Hematopoietic multipotent progenitor cell treated with erythropoietin and hydrocortisone succinate and interleukin-3 and kit ligand, for 6 days (in vitro differentiated cells): ENCODE results near the gene PSMC1.
"Not testable (repeated sequence)": the region's sequence is repeated elsewhere in the genome, so short reads cannot be mapped to it uniquely, and the experiment has no call there.

Experiments used
- DNase-seq: peaks from one replicate; pipeline ENCODE4 v3.0.0-alpha.2; 2015

Gene PSMC1

DNA sequence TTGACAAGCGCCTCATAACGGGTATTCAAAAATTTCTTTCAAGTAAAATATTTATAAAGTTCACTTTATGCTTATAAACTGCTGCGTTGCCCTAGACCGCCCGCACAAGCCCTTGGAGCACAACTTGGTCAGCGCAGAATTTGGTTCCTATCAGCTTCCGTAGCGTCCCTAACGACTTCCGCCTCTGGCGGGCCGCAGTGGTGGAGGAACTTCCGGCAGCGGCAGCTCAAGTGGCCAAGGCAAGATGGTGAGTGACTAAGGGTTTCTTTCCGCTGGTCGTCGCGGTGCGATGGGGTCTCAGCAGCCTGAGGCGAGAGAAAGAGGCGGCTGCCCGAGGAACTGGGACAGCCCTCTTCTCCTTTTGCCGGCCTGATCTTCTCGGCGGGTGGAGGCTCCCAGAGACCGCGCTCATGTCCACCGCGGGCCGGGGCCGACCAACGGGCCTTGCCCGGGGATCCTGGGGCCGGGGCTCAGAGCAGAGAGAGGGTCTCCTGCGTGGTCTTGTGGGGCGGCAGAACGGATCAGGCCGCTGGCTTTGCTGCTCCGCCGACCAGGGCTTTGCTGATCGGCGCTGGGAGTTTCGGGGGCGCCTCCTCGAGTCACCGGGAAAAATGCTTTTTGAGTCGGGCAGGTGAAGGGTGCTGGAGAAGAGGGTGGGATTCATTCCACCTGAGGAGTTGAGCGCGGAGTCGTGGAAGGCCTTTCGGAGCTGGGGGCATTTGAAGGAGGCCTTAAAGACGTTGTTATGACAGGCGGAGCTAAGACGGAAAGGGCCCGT is at the start of gene PSMC1:
TSS of gene PSMC1 (plus strand) at position 200 of the 778 bp plus-strand sequence. CDS start at position 245, 45 bp downstream.
- DNase-seq = peak; percentile 97

DNA sequence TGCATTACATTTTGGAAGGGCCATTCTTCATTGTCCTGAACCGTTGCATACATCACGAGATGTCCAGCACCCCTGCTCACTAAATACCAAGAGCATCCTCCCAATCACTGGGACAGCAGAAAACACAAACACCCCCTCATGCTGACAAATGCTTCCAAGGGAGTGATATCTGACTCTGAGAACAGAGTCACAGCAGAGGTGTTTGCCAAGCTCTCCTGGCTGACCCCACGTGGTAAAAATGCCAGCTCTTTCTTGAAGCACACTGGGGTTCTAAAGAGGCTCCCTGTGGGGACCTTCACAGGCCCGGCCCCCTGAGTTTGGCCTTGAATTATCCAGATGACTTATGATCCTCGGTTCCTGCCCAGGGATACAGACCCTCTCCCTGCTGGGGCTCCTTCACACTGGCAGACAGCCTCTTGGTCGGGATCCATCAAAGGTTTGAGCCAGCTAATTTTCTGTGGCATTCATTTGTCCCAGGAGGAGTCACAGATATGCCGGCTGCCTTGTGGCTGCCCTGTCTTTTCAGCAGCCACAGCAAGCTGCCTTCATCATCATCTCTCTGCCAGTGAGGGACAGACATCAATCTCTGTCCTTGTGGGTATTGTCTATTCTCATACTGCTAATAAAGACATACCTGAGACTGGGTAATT is 43.1 kb upstream of the PSMC1 start:
- no peak for DNase-seq

DNA sequence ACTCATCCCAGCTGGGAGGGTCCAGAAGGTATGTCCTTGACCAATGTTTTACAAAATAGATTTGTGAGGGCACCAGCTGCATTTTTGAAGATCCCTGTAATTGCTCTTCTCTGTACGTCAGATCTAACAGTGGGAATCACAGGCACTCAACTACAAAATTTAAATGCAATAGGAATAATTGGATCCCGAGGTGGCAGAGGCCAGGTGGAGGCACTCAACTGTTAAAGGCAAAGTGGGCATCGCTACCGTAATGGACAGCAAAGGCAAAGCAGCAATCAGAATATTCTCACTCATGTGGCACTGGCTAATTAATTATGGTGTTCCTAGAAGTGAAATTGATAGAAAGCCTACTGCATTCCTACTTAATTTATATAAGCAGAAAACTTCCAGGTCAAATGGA is 27.9 kb upstream of the PSMC1 start:
- no peak for DNase-seq

DNA sequence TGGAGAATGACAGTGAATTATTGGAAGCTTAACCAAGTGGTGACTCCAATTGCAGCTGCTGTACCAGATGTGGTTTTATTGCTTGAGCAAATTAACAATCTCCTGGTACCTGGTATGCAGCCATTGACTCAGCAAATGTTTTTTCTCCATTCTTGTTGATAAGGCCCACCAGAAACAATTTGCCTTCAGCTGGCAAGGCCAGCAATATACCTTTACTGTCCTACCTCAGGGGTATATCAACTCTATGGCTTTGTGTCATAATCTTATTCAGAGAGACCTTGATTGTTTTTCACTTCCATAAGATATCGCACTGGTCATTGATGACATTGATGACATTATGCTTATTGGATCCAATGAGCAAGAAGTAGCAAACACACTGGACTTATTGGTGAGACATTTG is 26.4 kb upstream of the PSMC1 start:
- DNase-seq = not testable (repeated sequence)

DNA sequence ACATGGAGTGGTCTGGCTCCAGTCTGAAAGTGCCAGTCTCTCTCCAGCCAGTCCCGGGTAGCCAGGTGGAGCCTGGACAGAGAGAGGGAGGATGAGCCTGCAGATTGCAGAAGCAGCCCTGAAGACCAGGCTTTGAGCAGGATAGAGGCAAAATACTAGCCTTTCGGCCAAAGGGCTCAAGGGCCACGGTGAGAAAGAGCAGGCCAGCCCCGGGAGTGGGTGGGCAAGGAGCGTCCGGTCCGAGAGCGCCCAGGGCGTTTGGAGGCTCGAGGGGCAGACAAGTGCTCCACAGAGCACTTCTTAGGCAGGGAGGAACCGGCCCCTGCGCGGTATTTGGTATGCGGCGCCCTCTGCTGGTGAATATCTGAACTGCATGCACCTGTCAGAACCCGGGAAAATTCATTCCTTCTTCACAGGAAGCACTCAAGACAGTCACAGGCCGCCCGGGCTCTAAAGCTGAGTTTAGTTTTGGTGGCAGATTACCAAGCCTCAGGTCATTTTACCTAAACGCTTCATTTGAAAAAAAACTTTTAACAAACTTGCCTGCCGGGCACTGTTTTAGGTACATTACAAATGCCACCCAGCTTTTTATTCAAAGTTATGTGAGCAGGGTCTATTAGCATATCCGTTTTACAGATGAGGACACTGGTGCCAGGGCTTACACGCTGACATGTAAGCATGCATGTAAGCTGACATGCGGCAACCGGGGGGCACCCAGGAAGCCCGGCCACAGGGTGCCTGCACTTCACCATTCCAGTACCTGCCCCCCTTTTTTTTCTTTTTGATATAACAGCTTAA is 21.0 kb upstream of the PSMC1 start:
- DNase-seq = peak; percentile 82

DNA sequence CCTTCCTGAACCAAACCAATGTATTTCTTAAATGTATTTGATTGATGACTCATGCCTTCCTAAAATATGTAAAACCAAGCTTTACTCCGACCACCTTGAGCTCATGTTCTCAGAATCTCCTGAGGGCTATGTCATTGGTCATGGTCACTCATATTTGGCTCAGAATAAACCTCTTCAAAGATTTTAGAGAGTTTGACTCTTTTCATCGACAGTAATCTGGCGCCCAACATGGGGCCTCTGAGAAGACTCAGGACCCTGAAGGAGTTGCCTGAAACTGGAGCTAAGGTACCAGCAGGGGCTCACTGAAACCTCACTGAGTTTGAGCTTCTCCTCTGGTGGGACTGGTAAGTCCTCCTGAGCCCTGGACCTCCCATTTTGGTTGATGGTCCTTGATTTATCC is 17.2 kb upstream of the PSMC1 start:
- no peak for DNase-seq

DNA sequence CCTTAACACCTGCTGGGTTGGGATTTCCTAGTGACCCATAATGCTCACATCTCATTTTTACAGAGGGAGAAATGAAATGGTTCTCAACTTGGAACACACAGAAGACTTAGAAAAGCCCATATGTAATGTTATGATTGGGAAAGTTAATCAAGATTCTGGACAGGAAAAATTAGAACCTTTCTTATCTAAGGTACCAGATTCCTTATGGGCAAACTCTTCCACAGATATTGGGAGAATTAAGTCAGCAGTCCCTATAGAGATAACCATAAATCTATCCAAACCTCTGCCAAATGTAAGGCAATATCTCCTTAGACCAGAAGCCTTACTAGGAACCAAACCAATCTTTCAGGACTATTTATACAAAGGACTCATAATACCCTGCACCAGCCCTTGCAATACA is 13.9 kb upstream of the PSMC1 start:
- peak; percentile 8 for DNase-seq

DNA sequence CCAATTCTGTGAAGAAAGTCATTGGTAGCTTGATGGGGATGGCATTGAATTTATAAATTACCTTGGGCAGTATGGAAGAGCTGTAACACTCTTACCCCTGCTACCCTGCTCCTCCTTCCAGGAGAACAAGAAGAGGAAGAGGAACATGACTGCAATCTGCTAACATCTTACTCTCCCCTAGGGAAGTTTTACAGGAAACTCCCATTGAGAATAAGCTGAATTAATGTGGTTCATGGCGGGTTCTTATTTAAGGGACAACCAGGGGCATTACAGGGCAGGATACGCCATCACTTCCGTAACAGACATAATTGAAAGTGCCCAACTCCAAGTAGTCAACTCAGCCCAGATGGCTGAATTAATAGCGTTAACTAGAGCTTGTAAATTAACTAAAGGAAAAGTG is 9.4 kb upstream of the PSMC1 start:
- DNase-seq = no peak

DNA sequence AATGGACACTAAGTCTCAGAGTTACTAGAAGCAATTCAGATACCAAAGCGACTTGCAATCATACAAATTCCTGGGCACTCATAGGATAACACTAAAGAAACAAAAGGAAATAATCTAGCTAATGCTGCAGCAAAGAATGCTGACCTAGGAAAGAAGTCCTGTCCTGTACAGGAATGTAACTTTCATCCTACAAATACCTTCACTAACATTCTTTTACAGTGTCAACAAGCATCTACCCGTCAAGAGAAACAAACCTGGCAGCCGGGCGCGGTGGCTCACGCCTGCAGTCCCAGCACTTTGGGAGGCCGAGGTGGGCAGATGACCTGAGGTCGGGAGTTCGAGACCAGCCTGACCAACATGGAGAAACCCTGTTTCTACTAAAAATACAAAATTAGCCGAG is 8.9 kb upstream of the PSMC1 start:
- DNase-seq = not testable (repeated sequence)

DNA sequence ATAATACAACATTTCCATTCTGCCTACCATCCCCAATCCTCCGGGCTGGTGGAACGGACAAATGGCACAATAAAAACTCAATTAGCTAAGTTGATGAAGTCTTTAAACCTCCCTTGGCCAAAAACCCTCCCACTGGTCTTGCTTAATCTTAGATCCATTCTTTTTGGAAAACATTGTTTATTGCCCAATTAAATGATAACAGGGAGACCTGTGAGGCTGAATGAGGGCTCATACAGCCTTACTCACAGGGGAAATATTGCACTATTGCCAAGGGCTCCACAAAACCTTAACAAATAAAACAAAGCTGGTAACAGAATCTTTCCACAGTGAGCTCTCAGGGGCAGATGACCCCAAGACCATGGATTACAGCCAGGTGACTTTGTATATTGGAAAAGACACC is 7.8 kb upstream of the PSMC1 start:
- DNase-seq = no peak

DNA sequence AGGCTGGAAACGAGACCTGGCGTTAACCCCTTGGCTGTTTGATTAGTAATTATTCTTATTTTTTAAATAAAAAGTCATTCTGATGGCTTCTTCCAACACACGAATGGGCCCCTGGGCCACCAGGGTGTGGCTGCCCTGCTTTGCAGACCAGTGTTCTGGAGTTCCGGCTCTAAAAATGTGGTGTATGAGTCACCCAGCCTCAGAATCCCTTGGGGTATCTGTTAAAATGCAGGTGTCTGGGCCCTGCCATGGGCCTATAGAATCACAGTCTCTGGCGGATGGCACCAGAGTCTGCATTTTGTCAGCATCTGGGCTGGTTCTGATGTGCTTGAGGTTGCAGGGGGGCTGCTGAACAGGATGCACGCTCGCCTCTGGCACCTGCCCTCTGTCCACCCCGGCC is 2.5 kb upstream of the PSMC1 start:
- no peak for DNase-seq

DNA sequence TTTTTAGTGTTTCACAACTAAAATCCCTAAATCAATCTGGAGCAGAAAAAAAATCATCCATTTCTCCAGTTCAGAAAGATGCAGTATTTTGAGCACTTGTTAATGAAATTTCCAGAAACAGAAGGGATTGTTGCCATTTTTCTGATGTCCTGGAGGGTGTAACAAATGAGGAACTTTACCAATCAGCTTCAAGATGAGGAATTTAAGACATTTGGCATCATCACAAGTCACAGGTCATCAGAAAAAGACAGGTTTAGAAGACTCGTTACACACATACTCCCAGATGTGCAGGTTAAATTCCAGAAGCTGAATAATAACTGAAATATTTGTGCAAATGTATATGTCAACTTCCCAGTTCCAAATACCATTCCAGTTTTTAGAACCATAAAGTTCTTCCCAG is 482 bp upstream of the PSMC1 start:
- peak; percentile 19 for DNase-seq

DNA sequence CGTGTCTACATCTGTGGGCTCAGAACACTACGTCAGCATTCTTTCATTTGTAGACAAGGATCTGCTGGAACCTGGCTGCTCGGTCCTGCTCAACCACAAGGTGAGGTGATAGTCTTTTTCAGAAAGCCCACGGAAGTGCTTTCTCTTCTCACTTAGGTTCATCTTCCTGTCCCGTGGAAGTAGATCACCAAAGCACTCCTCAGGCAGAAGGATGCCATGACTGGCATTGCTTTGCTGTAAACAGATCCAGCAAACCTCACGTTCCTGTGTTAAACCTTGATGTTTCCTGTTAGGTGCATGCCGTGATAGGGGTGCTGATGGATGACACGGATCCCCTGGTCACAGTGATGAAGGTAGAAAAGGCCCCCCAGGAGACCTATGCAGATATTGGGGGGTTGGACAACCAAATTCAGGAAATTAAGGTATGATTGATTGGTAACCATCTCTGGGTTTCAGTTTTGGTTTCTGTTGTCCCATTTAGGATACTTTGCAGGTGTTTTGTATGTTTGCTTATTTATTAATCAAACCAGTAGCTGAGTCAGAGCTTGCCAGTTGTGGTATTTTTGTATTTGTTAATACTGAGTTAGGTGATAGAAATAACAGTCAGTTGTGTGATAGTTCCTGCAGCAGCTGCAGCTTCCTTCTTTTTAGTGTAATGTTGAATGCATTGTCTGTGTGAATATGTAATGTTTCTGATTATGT is 7.5 kb downstream of the PSMC1 start:
- no peak for DNase-seq

DNA sequence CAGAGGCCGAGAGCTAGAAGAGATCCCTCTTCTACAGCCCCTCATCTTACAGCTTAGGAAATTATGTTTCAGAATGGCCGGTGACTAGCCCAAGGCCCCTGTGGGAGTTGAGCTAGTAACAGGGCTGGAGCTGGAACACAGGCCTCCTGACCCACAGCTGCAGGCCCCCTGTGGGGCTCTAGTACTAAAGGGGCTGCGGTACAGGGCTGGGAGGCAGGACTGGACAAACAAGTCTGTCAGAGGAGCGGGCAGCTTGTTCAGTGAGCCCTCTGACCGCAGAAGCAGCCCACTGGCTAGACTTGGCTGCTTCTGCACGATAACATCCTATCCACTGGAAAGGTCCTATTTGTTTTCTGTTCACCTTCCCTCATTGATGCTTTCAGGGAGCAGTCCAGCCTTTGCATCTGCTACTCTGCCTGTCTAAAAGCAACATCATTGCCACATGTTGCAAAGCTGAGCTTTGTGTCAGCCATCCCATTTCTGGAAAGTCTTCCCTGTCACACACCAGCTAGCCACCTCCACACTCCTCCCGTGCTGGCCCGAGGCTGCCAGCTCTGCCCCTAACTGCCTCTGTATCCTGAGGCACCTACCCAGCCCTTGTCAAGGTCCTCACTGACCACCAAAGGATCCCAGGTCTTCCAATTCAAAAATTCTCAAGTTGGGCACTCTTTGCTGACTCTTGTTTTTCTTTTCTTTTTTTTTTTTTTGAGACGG is 10.2 kb downstream of the PSMC1 start:
- DNase-seq = no peak

DNA sequence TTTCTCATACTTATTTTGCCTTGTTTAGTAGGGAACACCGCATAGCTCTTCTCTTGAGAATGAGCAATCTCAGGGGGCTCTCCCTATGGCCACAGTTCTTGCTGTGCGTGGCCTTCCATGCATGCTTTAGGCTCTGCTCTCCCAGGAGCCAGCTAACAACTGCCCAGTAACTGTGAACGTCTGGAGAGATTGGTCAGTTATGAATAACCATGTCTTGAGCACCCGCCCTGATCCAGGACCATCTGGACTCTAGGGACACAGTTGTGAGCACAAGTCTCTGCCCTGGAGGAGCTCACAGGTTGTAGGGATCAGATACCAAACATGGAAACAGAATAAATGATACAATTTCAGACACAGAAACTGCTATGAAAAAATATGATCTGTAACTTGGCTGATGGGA is 12.1 kb downstream of the PSMC1 start:
- no peak for DNase-seq

DNA sequence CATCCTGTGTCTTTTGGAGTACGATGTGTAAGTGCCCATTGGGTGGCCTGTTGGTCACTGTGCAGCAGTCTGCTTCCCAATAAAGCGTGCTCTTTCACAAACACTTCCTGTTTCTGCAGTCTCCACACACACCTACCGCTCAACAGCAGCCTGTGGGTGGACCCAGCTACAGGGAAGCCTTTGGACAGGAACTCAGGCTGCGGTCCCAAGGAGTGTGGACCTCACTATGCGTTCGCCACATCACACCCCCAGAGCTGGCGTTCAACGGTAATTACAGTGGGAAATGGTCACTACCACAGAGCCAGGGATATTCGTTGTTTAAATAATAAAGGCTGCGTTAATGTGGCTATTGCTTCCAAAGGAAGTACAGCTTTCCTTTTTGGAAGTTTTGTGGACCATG is 16.2 kb downstream of the PSMC1 start:
- no peak for DNase-seq

DNA sequence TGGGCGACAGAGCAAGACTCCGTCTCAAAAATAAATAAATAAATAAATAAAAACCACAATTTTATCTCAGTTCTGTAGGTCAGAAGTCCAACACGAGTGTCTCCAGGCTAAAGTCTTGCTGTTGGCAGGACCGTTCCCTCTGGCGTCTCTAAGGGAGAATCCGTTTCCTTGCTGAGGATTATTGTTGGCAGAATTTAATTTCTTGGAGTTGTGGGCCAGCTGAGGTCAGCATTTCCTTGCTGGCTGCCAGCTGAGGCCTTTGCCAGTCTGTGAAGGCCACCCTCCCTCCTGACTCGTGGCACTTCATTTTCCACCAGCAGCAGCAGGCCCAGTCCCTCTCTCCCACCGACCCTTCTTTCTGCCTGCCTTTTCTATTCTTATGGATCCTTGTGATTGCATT is 17.2 kb downstream of the PSMC1 start:
- DNase-seq = no peak

DNA sequence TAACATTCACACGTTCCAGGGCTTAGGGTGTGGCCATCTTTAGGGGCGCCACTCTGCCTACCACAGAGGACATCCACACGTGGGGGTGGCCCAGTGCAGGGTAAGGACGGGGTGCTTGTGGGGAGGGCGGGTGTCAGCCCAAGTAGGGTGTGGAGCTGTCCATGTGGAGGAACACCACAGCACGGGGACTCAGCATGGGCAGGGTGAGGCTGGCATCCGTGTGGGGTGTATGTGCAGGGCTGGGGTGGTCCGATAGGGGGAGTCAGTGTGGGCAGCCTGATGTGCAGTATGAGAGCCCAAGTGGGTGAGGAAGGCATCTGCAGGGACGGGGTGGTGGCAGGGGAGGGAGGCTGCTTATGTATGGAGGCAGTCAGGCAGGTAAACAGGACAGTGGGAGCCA is 17.7 kb downstream of the PSMC1 start:
- DNase-seq = peak; percentile 33

DNA sequence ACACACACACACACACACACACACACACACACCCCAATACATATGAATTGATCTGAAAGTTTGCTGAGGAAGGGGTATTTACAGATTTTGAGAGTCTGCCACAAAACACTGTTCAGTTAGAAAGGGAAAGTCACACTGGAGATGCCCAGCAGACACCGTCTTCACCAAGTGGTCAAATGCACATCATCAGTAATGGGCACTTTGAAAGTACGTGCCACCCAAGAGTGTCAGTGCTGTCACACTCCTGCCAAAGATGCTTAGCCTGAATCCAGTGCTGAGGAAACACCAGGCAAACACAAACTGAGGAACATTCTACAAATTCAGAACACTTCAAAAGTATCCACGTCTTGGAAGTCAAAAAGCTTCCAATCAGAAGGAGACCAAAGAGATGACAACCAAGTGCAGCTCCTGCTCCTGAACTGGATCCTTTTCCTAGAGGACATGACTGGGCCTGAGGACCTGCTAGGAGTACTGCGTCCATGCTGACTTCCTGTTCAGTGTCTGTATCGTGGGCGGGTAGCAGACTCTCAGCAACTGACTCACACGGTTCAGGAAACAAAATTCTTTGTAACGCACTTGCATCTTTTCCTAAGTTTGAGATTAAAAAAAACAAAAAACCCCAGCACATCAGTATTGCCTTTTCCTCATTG is 18.6 kb downstream of the PSMC1 start:
- DNase-seq = no peak

DNA sequence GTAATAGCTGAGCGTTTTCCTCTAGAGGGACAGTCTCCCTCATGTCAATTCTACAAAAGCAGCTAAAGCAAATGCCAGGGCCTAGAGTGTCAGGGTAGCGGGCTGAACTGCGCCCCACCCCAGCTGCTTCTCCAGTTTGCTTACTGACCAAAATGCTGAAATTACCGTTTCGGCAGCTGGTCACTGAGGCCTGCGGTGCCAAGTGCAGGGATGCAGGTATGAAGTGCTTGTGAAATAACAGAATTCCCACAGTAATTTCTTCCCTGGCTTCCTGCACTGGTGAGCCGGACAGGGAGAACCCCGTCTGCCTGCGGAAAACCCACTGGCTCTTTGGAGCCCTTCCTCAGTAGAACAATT is 19.1 kb downstream of the PSMC1 start:
- no peak for DNase-seq

DNA sequence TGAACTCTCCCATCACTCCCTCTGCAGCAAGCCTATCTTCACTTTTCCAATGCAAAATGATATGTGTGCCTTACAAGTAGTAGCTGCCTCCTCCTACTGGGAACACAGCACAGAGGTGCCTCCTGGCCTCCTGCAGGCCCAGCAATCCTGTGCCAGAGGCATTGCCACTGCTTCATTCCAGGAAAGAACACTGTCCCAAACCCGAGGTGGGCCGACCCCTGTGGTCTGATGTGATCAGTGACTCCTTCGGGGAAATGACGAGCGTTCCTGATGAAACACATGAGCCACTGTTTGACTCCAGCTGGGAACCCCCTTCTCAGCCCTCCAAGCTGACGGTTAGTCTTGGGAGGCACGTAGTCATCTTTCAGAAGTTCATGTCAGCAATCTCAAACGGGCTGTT is 19.5 kb downstream of the PSMC1 start:
- DNase-seq = no peak
